Superior temporal gyrus (tissue), 1 donor: ENCODE data around the gene GLRA1.
"Not testable (repeated sequence)": the region's sequence is repeated elsewhere in the genome, so short reads cannot be mapped to it uniquely, and the experiment has no call there.

Source experiments
- DNase-seq: peaks from one replicate; pipeline ENCODE4 v3.0.0-alpha.2; 2016; ENCODE audit errors: extremely low spot score

The GLRA1 gene

GRCh38 chr5:151820271-151820670 lies 104.4 kb downstream of the GLRA1 start:
- no peak for DNase-seq

- no peak for DNase-seq
Measured at GRCh38 chr5:151819830-151820229, 104.8 kb downstream of the GLRA1 start.

GRCh38 chr5:151815051-151815450 lies 109.6 kb downstream of the GLRA1 start:
- DNase-seq, result no peak

GRCh38 chr5:151812757-151813309 lies 111.8 kb downstream of the GLRA1 start:
- no peak for DNase-seq

GRCh38 chr5:151811593-151812321 lies 112.9 kb downstream of the GLRA1 start:
- DNase-seq, result no peak

- no peak for DNase-seq
Measured at GRCh38 chr5:151810897-151811296, 113.8 kb downstream of the GLRA1 start.

- no peak for DNase-seq
Measured at GRCh38 chr5:151810449-151810848, 114.2 kb downstream of the GLRA1 start.

- no peak for DNase-seq
Measured at GRCh38 chr5:151808451-151809169, 116.0 kb downstream of the GLRA1 start.

GRCh38 chr5:151805414-151806223 lies 119.0 kb downstream of the GLRA1 start:
- DNase-seq, result no peak

- DNase-seq, result no peak
Measured at GRCh38 chr5:151800532-151800931, 124.1 kb downstream of the GLRA1 start.

GRCh38 chr5:151799407-151799806 lies 125.2 kb downstream of the GLRA1 start:
- no peak for DNase-seq

- no peak for DNase-seq
Measured at GRCh38 chr5:151798674-151799073, 126.0 kb downstream of the GLRA1 start.

- DNase-seq, result no peak
Measured at GRCh38 chr5:151795426-151795825, 129.2 kb downstream of the GLRA1 start.

- no peak for DNase-seq
Measured at GRCh38 chr5:151793358-151793757, 131.3 kb downstream of the GLRA1 start.

GRCh38 chr5:151787817-151788216 lies 136.8 kb downstream of the GLRA1 start:
- no peak for DNase-seq

GRCh38 chr5:151786468-151786867 lies 138.2 kb downstream of the GLRA1 start:
- no peak for DNase-seq

GRCh38 chr5:151784141-151784540 lies 140.5 kb downstream of the GLRA1 start:
- no peak for DNase-seq

- not testable (repeated sequence) for DNase-seq
Measured at GRCh38 chr5:151783664-151784063, 141.0 kb downstream of the GLRA1 start.

- DNase-seq, result no peak
Measured at GRCh38 chr5:151781201-151781600, 143.4 kb downstream of the GLRA1 start.

- no peak for DNase-seq
Measured at GRCh38 chr5:151780348-151780747, 144.3 kb downstream of the GLRA1 start.

GRCh38 chr5:151779531-151780125 lies 145.0 kb downstream of the GLRA1 start:
- no peak for DNase-seq
